ENCODE measurements around the gene OR51B6.
"Not testable (repeated sequence)": the region's sequence is repeated elsewhere in the genome, so short reads cannot be mapped to it uniquely, and the experiment has no call there.

OR51B6 gene, protein sequence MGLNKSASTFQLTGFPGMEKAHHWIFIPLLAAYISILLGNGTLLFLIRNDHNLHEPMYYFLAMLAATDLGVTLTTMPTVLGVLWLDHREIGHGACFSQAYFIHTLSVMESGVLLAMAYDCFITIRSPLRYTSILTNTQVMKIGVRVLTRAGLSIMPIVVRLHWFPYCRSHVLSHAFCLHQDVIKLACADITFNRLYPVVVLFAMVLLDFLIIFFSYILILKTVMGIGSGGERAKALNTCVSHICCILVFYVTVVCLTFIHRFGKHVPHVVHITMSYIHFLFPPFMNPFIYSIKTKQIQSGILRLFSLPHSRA

DNA sequence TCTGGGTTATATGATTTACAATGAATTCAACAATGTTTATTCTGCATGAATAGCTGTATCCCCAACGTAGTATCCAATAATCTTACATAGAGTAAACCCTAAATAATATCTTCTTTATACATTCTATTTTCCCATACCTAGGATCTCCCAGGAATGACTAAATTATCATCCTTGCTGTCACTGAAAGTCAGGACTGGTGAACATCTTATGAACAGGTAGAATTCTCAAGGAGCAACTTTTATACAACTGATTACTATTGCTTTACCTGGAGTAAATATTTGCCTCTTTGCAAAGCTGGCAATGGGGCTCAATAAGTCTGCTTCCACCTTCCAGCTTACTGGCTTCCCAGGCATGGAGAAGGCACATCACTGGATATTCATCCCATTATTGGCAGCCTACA is at the start of gene OR51B6:
OR51B6 (plus strand) TSS at position 301 of the 400 bp plus-strand sequence; CDS start at position 301, 0 bp downstream.
- no peak for DNase-seq (ENCODE audit: low spot score)

DNA sequence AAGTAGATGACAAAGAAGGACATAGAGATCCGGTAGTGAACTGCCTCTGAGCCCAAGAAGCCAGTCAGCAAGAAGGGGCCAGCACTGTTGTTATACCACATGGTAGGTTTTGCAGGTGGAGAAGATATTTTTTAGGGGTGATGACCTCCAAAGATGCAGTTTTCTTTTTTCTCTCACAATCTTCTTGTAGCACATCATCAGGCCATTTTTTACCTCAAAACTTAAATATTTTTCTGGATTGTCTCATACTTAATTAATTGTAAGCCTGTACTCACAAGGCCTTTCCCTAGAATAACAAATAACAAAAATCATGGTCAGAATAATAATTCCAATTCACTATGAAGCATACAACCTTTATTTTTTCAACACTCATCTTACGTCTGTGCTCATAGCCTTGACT is 49.5 kb upstream of the OR51B6 start, which contains the start of gene OR51B4:
OR51B4 (minus strand) TSS at position 101 of the 400 bp plus-strand sequence; CDS start at position 101, 0 bp downstream.
- DNase-seq (ENCODE audit: low spot score) (no peak), FAIRE-seq (no peak)

More for the DNA sequence above, at the start of gene OR51B6:
- no peak for FAIRE-seq

DNA sequence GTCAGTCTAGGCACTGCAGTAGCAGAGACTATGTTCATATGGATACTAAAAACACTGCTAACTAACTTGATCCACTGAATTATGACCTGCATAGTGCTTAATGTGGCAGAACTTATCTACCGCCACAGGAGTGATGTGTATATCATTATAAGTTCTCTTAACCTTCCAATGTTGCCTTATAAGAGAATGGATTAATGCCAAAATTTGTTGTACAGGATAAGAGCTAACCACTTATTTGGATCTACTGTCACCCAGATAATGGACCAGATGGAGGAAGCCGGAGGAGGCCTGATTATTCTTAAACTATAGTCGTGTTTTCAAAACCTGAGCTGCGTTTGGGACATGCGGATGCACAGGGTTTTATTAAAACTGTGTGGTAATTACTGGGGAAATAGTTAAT is 47.7 kb upstream of the OR51B6 start:
- FAIRE-seq, result no peak

DNA sequence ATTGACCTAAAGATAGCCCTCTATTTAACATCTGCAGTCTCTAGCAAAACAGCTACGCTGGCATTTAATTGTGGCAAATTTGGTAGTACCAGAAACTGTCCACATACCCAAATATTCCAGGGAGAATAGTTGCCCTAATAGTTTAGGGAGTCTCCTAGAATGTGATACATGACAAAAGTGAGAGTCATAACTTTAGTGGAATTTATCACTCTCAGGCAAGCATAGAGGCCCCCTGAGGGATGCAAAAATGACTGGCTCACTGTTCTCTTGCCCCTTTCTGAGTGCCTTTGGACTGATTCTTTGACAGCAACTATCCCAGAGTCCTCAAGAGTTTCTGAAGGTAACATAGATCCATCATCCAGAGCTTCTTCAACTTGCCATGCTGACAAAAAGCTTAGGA is 47.3 kb upstream of the OR51B6 start:
- FAIRE-seq, result no peak
- no peak for DNase-seq (ENCODE audit: low spot score)

More for the DNA sequence above, 47.7 kb upstream of the OR51B6 start:
- no peak for DNase-seq (ENCODE audit: low spot score)

DNA sequence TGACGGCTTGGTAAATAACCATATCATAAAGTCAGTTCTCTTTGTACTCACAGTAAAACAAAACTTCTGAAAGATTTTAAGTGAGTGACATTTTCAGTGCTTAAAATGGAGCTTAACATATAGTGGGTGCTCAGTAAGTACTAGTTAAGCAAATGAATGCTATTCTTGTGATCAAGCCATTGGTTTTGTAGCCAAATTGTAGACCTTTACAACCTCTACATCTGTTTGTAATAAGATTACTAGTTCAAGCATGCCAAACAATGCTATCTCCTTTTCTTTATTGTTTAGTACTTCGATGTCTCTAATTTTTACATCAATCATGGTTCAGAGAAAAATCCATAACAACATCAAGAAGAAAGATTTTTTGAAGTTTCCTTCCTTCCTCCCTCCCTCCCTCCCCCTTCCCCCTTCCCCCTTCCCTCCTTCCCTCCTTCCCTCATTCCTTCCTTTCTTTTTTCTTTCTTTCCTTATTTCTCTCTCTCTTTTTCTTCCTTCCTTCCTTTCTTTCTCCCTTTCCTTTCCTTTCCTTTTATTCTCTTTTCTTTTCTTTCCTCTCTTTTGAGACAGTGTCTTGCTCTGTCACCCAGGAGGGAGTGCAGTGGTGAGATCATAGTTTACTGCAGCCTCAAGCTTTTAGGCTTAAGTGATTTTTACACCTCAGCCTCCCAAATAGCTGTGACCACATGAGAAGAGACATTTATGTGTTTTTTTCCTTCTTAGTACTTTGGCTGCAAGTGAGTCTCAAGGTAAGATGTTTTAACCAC is 43.9 kb upstream of the OR51B6 start:
- DNase-seq (ENCODE audit: low spot score), result no peak
- no peak for FAIRE-seq

DNA sequence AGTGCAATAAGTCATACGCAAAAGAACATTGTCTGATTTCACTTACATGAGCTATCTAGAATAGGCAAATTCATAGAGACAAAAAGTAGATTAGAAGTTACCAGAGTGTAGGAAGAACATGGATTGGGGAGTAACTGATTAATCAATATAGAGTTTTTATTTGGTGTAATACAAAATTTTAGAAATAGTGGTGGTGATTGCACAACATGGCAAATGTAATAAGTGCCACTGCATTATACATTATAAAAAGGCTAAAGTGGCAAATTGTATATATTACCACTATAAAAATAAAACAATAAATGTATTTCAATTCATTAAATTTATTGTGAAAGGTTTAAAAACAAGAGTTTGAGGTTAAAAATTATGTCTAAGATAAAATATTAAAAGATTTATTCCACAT is 40.9 kb upstream of the OR51B6 start:
- DNase-seq (ENCODE audit: low spot score) (no peak), FAIRE-seq (no peak)

DNA sequence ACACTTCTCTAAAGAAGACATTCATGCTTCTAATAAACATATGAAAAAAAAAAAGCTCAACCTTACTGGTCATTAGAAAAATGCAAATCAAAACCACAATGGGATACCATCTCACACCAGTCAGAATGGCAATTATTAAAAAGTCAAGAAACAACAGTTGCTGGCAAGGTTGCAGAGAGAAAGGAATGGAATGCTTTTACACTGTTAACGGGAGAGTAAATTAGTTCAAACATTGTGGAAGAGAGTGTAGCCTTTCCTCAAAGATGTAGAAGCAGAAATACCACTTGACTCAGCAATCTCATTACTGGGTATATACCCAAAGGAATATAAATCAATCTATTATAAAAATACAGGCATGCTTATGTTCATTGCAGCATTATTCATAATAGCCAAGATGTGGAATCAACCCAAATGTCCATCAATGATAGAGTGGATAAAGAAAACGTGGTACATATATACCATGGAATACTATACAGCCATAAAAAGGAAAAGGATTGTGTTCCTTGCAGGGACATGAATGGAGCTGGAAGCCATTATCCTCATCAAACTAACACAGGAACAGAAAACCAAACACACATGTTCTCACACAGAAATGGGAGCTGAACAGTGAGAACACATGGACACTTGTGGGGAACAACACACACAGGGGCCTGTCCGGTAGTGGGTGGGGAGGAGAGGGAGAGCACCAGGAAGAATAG is 37.8 kb upstream of the OR51B6 start:
- not testable (repeated sequence) for FAIRE-seq; DNase-seq (ENCODE audit: low spot score)

DNA sequence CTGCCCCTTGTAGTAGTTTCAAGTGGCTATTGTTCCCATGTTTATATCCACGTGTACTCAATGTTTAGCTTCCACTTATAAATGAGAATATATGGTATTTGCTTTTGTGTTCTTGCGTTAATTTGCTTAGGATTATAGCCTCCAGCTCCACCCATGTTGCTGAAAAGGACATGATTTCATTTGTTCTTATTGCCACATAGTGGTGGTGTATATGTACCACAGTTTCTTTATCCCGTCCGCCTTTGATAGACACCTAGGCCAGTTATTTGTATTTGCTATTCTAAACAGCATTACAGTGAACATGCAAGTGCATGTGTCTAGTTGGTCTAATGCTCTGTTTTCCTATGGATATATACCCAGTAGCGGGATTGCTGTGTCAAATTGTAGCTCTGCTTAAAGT is 34.0 kb upstream of the OR51B6 start:
- DNase-seq (ENCODE audit: low spot score) (no peak), FAIRE-seq (no peak)

DNA sequence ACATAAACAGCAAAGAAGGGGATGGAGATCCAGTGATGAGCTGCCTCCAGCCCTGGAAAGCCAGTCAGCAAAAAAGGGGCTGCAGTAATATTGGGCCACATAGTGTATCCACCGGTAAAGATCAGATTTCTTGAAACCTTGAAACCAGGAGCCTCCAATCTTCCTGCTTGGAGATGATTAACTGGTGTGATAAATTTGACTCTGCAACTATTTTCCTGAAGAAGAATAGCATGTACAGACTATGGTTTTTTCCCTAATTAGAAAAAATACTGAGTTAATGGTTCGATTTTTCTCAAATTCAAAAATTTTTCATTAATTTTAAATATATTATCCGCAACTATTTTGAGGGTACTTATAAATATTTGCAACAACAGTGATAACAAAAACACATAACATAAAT is 27.1 kb upstream of the OR51B6 start, which contains the start of gene OR51B2:
OR51B2 (minus strand) TSS at position 101 of the 400 bp plus-strand sequence; CDS start at position 101, 0 bp downstream.
- no peak for FAIRE-seq

DNA sequence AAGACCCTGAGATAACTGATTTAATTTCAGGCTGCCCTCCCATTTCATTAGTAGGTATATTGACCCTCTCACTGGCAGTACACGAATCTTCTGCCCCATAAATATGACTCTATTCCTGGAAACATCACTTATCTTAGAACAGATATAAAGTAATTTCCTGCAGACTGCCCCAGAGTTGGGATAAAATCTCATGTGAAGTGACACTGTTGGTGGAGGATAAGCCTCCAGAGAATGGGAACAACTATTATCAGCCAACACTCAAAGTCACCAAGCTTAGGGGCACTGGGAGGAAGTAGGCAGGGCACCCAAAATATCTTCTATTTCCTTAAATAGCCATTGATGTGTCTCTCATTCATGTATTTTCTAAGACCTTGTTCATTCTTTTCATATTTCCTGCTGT is 16.1 kb upstream of the OR51B6 start:
- DNase-seq (ENCODE audit: low spot score) (no peak), FAIRE-seq (no peak)

More for the DNA sequence above, 27.1 kb upstream of the OR51B6 start, which contains the start of gene OR51B2:
- no peak for DNase-seq (ENCODE audit: low spot score)

DNA sequence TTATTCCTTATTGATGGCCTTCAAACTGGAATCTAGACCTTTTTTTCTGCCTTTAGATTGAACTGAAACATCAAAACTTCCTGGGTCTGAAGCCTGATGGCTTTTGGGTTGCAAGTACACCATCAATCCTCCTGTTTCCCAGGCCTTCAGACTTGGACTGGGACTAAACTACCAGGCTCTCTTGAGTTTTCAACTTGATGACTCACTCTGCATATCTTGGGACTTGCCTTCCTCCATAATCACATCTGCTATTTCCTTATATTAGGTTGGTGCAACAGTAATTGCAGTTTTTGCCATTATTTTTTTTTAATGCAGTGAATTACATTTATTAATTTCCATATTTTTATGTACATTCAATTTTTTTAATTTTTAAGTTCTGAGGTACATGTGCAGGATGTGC is 15.0 kb upstream of the OR51B6 start:
- FAIRE-seq (no peak), DNase-seq (ENCODE audit: low spot score) (no peak)

DNA sequence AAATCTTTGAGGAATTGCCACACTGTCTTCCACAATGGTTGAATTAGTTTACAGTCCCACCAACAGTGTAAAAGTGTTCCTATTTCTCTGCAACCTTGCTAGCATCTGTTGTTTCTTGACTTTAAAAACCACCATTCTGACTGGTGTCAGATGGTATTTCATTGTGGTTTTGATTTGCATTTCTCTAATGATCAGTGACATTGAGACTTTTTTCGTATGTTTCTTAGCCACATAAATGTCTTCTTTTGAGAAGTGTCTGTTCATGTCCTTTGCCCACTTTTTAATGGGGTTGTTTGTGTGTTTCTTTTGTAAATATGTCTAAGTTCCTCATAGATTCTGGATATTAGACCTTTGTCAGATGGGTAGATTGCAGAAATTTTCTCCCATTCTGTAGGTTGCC is 14.1 kb upstream of the OR51B6 start:
- not testable (repeated sequence) for FAIRE-seq

DNA sequence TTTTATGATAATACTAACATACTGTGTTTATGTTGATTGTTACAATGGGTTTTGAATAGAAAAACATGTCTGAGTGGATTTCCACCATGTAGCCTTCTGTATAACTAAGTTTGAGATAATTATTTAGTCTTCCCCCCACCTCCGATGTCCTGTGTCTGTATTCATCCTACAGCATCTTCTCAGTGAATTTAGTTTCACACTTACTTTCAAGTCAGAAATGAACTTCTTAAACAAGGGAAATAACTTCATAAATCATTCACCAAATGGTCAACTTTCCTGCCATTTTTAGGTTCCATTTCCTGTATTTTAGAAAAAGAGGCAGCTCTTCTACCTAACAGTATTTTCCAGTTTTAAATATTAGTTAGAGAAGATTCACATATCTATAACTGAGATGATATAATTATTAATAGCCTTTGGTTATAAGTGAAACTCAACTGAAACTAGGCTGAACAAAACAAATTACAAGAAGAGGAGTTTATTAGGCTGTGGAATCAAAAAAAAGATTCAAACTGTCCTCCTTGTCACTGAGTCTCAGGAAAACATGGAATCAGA is 11.5 kb upstream of the OR51B6 start:
- no peak for DNase-seq (ENCODE audit: low spot score)
- no peak for FAIRE-seq

More for the DNA sequence above, 14.1 kb upstream of the OR51B6 start:
- DNase-seq (ENCODE audit: low spot score), result not testable (repeated sequence)

DNA sequence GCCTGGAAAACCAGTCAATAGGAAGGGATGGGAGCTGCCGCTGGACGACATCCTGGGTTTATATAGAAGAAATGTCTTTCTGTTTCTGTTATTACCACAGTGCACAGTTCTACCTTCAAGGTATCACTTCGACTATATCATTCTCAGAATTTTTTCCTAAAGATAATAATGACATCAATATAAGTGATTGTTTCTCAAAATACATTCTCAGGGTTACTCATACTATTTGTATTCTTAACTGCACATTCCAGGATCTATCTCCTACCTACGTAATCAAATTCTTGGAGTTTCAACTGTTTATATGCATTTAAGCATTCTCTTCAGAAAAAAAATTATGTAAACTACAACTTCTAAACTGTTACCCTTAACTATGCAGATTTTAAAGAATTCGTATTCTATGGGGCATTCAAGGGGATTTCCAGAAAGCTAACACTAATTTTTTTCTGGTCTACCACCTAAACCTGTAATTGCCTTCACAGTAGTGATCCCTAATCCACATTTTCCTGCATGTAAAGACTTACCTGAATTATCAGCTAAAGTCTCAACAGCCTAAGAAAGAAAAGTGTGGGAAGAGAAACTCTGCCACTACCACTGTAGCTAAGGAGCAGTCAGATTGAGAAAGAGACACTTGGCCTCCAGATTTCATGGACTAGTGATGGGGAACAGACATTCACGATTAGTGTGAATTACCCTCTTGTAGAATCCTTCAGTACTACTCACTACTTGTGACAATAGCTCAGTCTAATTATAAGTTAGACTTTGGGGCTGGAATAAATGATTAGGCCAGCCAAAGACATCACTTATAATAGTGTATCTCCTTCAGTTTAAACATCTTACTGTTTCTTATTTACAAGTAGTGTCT is 7.6 kb upstream of the OR51B6 start, which contains the start of gene OR51B5:
OR51B5 (minus strand) TSS at position 51 of the 862 bp plus-strand sequence; CDS start at position 51, 0 bp downstream.
- no peak for DNase-seq (ENCODE audit: low spot score)
- no peak for FAIRE-seq

DNA sequence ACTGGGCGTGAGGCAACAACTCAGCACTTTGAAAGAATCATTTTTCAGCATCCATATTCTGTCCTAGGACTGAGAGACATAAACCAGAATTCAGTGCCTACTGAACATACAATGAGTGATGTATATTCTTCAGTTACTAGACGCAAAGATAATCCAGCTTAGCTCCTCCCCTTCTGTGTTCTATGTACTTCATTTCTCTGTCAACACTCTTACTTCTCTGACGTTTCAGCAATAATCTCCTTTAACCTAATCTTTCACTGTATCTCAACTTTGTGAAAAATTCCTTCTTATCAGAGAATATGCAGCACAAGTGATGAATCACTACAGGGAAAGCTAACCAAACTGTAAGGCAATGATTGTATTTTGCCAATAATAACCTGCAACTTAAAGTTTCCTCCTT is 5.5 kb upstream of the OR51B6 start:
- no peak for DNase-seq (ENCODE audit: low spot score)
- FAIRE-seq, result no peak

DNA sequence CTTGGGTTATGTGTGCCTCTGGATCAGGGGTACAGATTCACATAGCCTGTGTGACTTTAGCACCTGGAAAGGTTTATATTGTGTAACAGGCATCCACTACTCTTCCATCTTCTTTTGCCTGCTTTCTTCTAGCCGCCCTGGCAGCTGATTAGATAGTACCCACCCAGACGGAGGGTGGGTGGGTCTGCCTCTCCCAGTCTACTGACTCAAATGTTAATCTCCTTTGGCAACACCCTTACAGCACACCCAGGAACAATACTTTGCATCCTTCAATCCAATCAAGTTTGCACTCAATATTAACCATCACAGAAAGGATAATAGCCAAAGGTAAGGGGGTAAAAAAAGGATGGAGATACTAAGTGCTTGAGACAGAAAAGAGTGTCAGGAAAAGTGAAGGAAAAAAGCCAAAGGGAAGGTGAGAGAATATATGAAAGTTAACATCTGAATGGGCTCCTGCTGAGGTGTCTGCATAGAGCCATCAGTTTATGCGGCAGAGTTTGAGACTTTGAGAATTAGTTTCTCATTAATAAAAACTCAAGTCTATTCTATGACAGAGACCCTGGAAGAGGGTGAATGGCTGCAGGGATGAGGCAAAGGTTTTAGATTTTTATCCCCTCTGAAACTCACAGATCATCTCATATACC is 2.6 kb upstream of the OR51B6 start:
- DNase-seq (ENCODE audit: low spot score), result no peak
- FAIRE-seq, result no peak

DNA sequence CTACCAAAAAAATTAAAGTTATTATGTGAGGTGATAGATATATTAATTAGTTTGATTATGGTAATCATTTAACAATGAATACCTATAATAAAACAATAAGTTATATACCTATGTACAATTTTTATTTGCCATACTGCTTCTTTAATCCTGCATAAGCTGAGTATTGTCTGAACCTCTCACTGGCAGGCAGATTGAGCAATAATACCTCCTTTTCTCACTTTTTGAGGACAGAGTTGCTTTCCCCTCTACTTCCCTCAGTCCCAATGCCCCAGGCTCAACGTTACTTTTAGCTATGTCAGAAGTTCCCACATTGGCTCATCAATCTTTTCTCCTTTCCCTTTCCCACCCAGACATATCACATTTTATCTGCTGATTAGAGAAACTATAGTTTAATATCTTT is 1.8 kb upstream of the OR51B6 start:
- FAIRE-seq, result no peak

DNA sequence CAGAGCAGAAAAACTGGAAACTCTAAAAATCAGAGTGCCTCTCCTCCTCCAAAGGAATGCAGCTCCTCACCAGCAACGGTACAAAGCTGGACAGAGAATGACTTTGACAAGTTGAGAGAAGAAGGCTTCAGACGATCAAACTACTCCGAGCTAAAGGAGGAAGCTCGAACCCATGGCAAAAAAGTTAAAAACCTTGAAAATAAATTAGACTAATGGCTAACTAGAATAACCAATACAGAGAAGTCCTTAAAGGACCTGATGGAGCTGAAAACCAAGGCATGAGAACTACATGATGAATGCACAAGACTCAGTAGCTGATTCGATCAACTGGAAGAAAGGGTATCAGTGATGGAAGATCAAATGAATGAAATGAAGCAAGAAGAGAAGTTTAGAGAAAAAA is 4.7 kb downstream of the OR51B6 start:
- FAIRE-seq; DNase-seq (ENCODE audit: low spot score): not testable (repeated sequence)

More for the DNA sequence above, 1.8 kb upstream of the OR51B6 start:
- DNase-seq (ENCODE audit: low spot score), result no peak

DNA sequence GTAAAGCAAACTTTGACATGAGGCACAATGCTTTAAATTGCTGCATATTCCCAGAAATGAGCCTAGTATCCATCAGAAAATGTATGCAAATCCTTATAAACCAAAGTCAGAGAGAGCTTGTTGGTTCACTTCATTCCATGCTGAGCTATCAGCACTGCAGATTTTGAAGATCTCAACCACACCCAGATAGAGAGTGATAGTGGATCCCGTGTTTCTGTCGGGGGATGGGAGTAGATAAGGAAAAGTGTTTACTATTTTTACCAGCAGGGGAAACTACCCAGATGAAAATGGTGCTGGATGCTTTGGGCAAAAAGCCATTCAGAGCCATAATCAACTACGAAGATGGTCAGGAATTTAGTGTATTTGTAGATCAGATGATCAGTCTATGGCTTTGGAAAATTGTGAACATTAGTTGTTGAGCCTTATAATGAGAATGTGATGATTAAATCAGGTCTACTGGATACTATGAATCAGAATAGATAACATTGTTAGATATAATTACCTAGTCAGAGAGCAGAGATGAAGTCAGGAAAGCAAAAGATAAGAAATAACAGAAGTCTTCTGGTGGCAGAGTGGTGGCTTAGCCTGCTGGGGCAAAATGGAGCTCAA is 10.8 kb downstream of the OR51B6 start:
- DNase-seq (ENCODE audit: low spot score) (no peak), FAIRE-seq (no peak)

All from urothelium cell line (cell line).